Esophagus muscularis mucosa (tissue), 3 donors: ENCODE data around the gene OXCT2.

Source experiments
- POLR2AphosphoS5 ChIP-seq, 2 donors: sonication (generic); formaldehyde crosslinking; IDR thresholded peaks; one replicate each; pipeline ENCODE4 v1.6.1; 2017; ENCODE audit warnings: antibody characterized with exemption in 2 of 2
- TF ChIP-seq, protein P1 (sequence below), 3 experiments: fragments of 200-600 bp in 2 of 3; fragments of 450-650 bp in 1 of 3; sonication (generic) in 2 of 3; IDR thresholded peaks; one replicate each; pipeline ENCODE4 v1.5.1; 2017 to 2019; ENCODE audit warnings: antibody characterized with exemption in 3 of 3, mild to moderate bottlenecking in 2 of 3, moderate library complexity in 1 of 3

DNA sequence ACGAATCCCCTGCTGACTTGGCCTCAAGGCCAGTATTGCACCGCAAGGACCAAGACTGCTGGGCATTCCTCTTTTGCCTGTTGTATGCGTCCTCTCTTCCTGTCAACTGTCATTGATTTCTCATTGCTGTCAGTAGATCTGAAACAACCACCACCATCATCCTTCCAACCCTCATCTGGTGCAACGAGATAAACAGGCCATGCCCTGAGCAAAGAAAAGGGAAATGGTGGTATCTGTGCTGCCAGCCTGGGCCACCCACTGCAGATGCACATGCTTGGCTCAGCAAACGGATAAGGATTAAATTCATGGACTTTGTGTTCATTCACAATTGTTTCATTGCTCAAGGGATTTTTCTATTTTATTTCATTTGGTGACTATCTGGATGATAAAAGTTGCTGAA, 13.6 kb downstream of the OXCT2 start:
- TF ChIP-seq, protein P1, sequence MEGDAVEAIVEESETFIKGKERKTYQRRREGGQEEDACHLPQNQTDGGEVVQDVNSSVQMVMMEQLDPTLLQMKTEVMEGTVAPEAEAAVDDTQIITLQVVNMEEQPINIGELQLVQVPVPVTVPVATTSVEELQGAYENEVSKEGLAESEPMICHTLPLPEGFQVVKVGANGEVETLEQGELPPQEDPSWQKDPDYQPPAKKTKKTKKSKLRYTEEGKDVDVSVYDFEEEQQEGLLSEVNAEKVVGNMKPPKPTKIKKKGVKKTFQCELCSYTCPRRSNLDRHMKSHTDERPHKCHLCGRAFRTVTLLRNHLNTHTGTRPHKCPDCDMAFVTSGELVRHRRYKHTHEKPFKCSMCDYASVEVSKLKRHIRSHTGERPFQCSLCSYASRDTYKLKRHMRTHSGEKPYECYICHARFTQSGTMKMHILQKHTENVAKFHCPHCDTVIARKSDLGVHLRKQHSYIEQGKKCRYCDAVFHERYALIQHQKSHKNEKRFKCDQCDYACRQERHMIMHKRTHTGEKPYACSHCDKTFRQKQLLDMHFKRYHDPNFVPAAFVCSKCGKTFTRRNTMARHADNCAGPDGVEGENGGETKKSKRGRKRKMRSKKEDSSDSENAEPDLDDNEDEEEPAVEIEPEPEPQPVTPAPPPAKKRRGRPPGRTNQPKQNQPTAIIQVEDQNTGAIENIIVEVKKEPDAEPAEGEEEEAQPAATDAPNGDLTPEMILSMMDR (IDR thresholded peaks at IDR 0.05), result no peak
- no peak for TF ChIP-seq POLR2AphosphoS5 (IDR thresholded peaks at IDR 0.05)
